ENCODE data around the gene LRRC27. TPM values are rescaled to one million over a fixed set of nuclear protein-coding genes. Genes with fewer than 3 reads are reported as not detected.
A peak's percentile ranks its signal among the peaks of the same experiment; 100 is the strongest.
"Not testable (repeated sequence)": the region's sequence is repeated elsewhere in the genome, so short reads cannot be mapped to it uniquely, and the experiment has no call there.

Gene LRRC27
- total and polyA plus RNA-seq, 2 of the 4 experiments (the other 2 are of a cell fraction): 3.8 to 5.3 TPM

DNA sequence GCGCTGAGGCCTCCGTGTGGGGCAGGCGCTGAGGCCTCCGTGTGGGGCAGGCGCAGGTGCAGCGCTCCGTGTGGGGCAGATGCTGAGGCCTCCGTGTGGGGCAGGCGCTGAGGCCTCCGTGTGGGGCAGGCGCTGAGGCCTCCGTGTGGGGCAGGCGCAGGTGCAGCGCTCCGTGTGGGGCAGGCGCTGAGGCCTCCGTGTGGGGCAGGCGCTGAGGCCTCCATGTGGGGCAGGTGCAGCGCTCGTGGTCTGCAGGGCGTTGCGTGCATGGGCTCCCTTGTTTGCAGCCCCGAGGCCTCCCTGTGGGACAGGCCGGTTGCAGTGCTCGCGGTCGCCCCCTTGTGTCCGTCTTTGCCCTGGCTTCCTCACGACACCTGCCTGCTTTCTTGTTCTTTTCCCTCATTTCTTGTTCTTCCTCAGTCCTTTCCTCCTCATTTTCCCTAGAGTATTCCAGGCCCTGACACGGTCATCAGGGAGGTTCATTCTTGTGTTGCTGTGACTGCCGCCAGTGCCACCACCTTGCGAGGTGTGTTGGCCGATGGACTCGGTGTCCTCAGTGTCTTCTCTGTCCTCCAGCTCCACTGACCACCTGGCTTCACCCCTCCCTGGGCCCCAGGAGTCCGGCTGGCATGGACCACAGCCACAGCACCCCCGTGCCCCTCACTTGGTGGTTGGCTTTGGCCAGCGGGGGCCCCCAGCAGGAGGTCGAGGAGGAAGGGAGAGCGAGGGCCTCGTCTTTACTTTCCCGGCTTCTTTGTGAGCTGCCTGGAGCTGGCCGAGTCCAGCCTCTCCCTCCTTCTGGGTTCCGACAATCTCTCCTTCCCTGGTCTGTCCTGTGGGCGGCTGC is 20.7 kb downstream of the LRRC27 start:
- ATAC-seq (ENCODE audit: low read depth) (peak; percentile 97), DNase-seq (peak; percentile 49)
- H2BK15ac ChIP-seq (ENCODE audit: low read depth, low read length); H4K8ac ChIP-seq (ENCODE audit: low read depth in 2 of 2, low read length in 2 of 2); H2BK120ac ChIP-seq (ENCODE audit: low read depth, low read length); H3K4me1 ChIP-seq (ENCODE audit: control insufficient read depth, insufficient read depth, low read length); H3K36me3 ChIP-seq (ENCODE audit: control insufficient read depth, insufficient read depth, low read length); H3K4ac ChIP-seq (ENCODE audit: low read depth, low read length); H4K5ac ChIP-seq (ENCODE audit: low read depth, low read length); H3K9ac ChIP-seq (ENCODE audit: low read depth, low read length); H3K27ac ChIP-seq (ENCODE audit: insufficient read depth, low read length); BruUV-seq (replicated peaks); in situ Hi-C loops (cut with MboI; ENCODE audit: low sequenced_read_pairs); H3K14ac ChIP-seq (replicated peaks; ENCODE audit: low read depth, low read length); H2BK20ac ChIP-seq (ENCODE audit: low read depth, low read length); H3K18ac ChIP-seq (ENCODE audit: low read depth, low read length); H2BK5ac ChIP-seq (ENCODE audit: low read depth, low read length, poor library complexity, severe bottlenecking); H3K4me3 ChIP-seq (ENCODE audit: insufficient read depth, low read depth, low read length); CTCF ChIA-PET; POLR2A ChIA-PET (ENCODE audit: unreplicated experiment); H3K56ac ChIP-seq (ENCODE audit: extremely low read depth, insufficient read depth, low read length); H3K9me3 ChIP-seq (ENCODE audit: control insufficient read depth, insufficient read depth, low read length); H3K79me1 ChIP-seq (ENCODE audit: low read depth in 1 of 2, low read length in 2 of 2); H4K91ac ChIP-seq (ENCODE audit: insufficient read depth, low read depth, low read length); H3K4me2 ChIP-seq (ENCODE audit: low read depth, low read length); H4K20me1 ChIP-seq (ENCODE audit: insufficient read depth, low read length); H3K27me3 ChIP-seq (ENCODE audit: control insufficient read depth, insufficient read depth, low read length); H3K23ac ChIP-seq (ENCODE audit: low read depth, low read length); dilution Hi-C loops (cut with HindIII; ENCODE audit: low sequenced_read_pairs, unreplicated experiment); H3K9me1 ChIP-seq (ENCODE audit: insufficient read depth, low read length): not testable (repeated sequence)
- Histone ChIP-seq H2AK5ac (ENCODE audit: low read depth, low read length) (0 out of 2 replicates have a peak overlapping the region, but pooled peaks have one; percentile 87), H2AFZ (replicated peaks; ENCODE audit: low read length, poor library complexity) (peak overlapping the region; percentile 43), H2AK9ac (replicated peaks; ENCODE audit: low read depth, low read length, poor library complexity) (peak overlapping the region; percentile 72)
- WGBS, 2 experiments (ENCODE audit: extremely low coverage in 2 of 2, insufficient read length in 1 of 2): 24% methylated on average over 12 of the region's 44 CpGs; no CpG with 5 or more reads in 1 of the 2 experiments
- intact Hi-C loops (cut with micrococcal nuclease): loop anchor here (1.0 kb wide), 1 partner anchor 129 kb away; no protein-coding TSS in a partner anchor
- peak; percentile 95 for TF ChIP-seq SMC3 (IDR thresholded peaks at IDR 0.05; ENCODE audit: low read depth, low read length)
- TF ChIP-seq MAZ (IDR thresholded peaks at IDR 0.05; ENCODE audit: borderline replicate concordance, low read depth, low read length): peak; percentile 43; the same call in 1 of the 2 replicates
- TF ChIP-seq, protein P1, sequence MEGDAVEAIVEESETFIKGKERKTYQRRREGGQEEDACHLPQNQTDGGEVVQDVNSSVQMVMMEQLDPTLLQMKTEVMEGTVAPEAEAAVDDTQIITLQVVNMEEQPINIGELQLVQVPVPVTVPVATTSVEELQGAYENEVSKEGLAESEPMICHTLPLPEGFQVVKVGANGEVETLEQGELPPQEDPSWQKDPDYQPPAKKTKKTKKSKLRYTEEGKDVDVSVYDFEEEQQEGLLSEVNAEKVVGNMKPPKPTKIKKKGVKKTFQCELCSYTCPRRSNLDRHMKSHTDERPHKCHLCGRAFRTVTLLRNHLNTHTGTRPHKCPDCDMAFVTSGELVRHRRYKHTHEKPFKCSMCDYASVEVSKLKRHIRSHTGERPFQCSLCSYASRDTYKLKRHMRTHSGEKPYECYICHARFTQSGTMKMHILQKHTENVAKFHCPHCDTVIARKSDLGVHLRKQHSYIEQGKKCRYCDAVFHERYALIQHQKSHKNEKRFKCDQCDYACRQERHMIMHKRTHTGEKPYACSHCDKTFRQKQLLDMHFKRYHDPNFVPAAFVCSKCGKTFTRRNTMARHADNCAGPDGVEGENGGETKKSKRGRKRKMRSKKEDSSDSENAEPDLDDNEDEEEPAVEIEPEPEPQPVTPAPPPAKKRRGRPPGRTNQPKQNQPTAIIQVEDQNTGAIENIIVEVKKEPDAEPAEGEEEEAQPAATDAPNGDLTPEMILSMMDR (conservative IDR thresholded peaks at IDR 0.05; ENCODE audit: low read depth, low read length): peak; percentile 82
- peak; percentile 86 for TF ChIP-seq RAD21 (IDR thresholded peaks at IDR 0.05; ENCODE audit: low read length)
- 0 out of 2 replicates have a peak, but pooled peaks have one; percentile 30 for TF ChIP-seq MXI1 (IDR thresholded peaks at IDR 0.05; ENCODE audit: borderline replicate concordance, low read depth, low read length)
- peak; percentile 28 for TF ChIP-seq RCOR1 (IDR thresholded peaks at IDR 0.05; ENCODE audit: insufficient replicate concordance, low read length)
